SK-N-SH (cell line): ENCODE measurements around the gene CDK18. TPM values are rescaled to one million over a fixed set of nuclear protein-coding genes. Genes with fewer than 3 reads are reported as not detected.
A peak's percentile ranks its signal among the peaks of the same experiment; 100 is the strongest.

Source experiments
- CTCF ChIA-PET: fragments of 300-600, 350-600 bp; formaldehyde crosslinking; extraction: SDS; loops from one replicate; lab custom pipeline; 2021; lab: Yijun Ruan, JAX
- POLR2A ChIA-PET: fragments of 350-600 bp; sonication (Branson Sonifier 250); formaldehyde crosslinking; extraction: SDS; loops from one replicate; lab custom pipeline; 2020; ENCODE audit warnings: antibody characterized with exemption, inconsistent platforms; lab: Yijun Ruan, JAX
- DNase-seq: peaks from one replicate; pipeline ENCODE4 v3.0.0; 2012
- H2AFZ ChIP-seq: fragments of 200-600 bp; sonication (generic); 2 replicates; pipeline ENCODE4 v1.8.1; 2016; ENCODE audit warnings: antibody characterized with exemption, mild to moderate bottlenecking, low read depth
- H3F3A ChIP-seq: fragments of 200-600 bp; sonication (generic); replicated peaks from 2 replicates; pipeline ENCODE3; 2016; ENCODE audit warnings: antibody characterized with exemption, mild to moderate bottlenecking; ENCODE audit not compliant: insufficient read depth
- H3K27ac ChIP-seq, 2 experiments: fragments of 200-500 bp in 1 of 2; fragments of 200-600 bp in 1 of 2; sonication (Bioruptor generic) in 1 of 2; sonication (generic), shearing (Covaris generic) in 1 of 2; 2 replicates each; pipeline versions ENCODE4 v1.5.1 to v1.6.1; 2014 to 2016; ENCODE audit warnings: low read depth in 2 of 2, inconsistent platforms in 1 of 2, low read length in 1 of 2, mild to moderate bottlenecking in 1 of 2, mixed read lengths in 1 of 2
- H3K27me3 ChIP-seq: fragments of 200-600 bp; sonication (generic), shearing (Covaris generic); 2 replicates; pipeline ENCODE4 v1.6.1; 2016; ENCODE audit warnings: mixed run types; ENCODE audit not compliant: insufficient read depth
- H3K36me3 ChIP-seq, 2 experiments: fragments of 200-500 bp in 1 of 2; fragments of 200-600 bp in 1 of 2; sonication (Bioruptor generic) in 1 of 2; sonication (generic) in 1 of 2; replicated peaks in 1 of 2; 2 replicates each; pipeline versions ENCODE3 to v1.5.1; 2014 to 2016; ENCODE audit warnings: low read length in 1 of 2, mild to moderate bottlenecking in 1 of 2; ENCODE audit not compliant: insufficient read depth in 2 of 2, control insufficient read depth in 1 of 2
- H3K4me1 ChIP-seq, 2 experiments: fragments of 200-500 bp in 1 of 2; fragments of 200-600 bp in 1 of 2; sonication (Bioruptor generic) in 1 of 2; sonication (generic), shearing (Covaris generic) in 1 of 2; 2 replicates each; pipeline versions ENCODE4 v1.5.1 to v1.6.1; 2014 to 2016; ENCODE audit warnings: low read depth in 1 of 2, low read length in 1 of 2, mixed run types in 1 of 2; ENCODE audit not compliant: insufficient read depth in 2 of 2, control insufficient read depth in 1 of 2
- H3K4me2 ChIP-seq: fragments of 200-600 bp; sonication (generic), shearing (Covaris generic); 2 replicates; pipeline ENCODE4 v1.6.1; 2017; ENCODE audit warnings: mixed run types
- H3K4me3 ChIP-seq, 2 experiments: fragments of 200-500 bp in 1 of 2; fragments of 200-600 bp in 1 of 2; sonication (Bioruptor generic) in 1 of 2; sonication (generic), shearing (Covaris generic) in 1 of 2; 2 replicates each; pipeline versions ENCODE4 v1.5.1 to v1.8.1; 2014 to 2016; ENCODE audit warnings: low read depth in 2 of 2, inconsistent platforms in 1 of 2, low read length in 1 of 2, mild to moderate bottlenecking in 1 of 2, mixed read lengths in 1 of 2, moderate library complexity in 1 of 2
- H3K79me2 ChIP-seq: fragments of 200-600 bp; sonication (generic); 2 replicates; pipeline ENCODE4 v1.8.1; 2017; ENCODE audit warnings: mild to moderate bottlenecking; ENCODE audit not compliant: insufficient read depth
- H3K9ac ChIP-seq: fragments of 200-600 bp; sonication (generic); 2 replicates; pipeline ENCODE4 v1.6.1; 2017; ENCODE audit warnings: mixed run types
- H3K9me2 ChIP-seq: fragments of 200-600 bp; sonication (generic); 2 replicates; pipeline ENCODE4 v1.6.1; 2017; ENCODE audit warnings: mixed run types
- H3K9me3 ChIP-seq: fragments of 200-600 bp; sonication (generic); 2 replicates; pipeline ENCODE4 v1.6.1; 2017; ENCODE audit warnings: mixed run types, mild to moderate bottlenecking, moderate library complexity
- H4K20me1 ChIP-seq: fragments of 200-600 bp; sonication (generic); 2 replicates; pipeline ENCODE4 v1.6.1; 2017; ENCODE audit warnings: mild to moderate bottlenecking, mixed run types; ENCODE audit not compliant: insufficient read depth
- CHD2 ChIP-seq: fragments of 150-350 bp; IDR thresholded peaks from 2 replicates; pipeline ENCODE4 v1.6.1; 2018; ENCODE audit warnings: low read length; ENCODE audit not compliant: partially characterized antibody
- EP300 ChIP-seq, 2 experiments: IDR thresholded peaks; 2 replicates each; pipeline versions ENCODE4 v1.4.0 to v1.6.1; 2012; ENCODE audit warnings: borderline replicate concordance in 1 of 2, low read depth in 1 of 2, low read length in 1 of 2
- EZH2phosphoT487 ChIP-seq: fragments of 200-600 bp; sonication (generic); IDR thresholded peaks from 2 replicates; pipeline ENCODE4 v1.6.1; 2017; ENCODE audit warnings: low read depth, mixed run types, mild to moderate bottlenecking, antibody characterized with exemption, moderate library complexity, borderline replicate concordance
- FOSL2 ChIP-seq: IDR thresholded peaks from 2 replicates; pipeline ENCODE4 v1.4.0; 2012; ENCODE audit warnings: low read depth, mild to moderate bottlenecking, moderate library complexity, borderline replicate concordance
- FOXJ3 ChIP-seq: sonication (generic); formaldehyde crosslinking; IDR thresholded peaks from 2 replicates; pipeline ENCODE4 v1.5.1; 2020; ENCODE audit warnings: mild to moderate bottlenecking, missing genetic modification reagents
- GABPA ChIP-seq: IDR thresholded peaks from 2 replicates; pipeline ENCODE4 v1.4.0; 2012; ENCODE audit warnings: low read depth, mild to moderate bottlenecking
- MAX ChIP-seq: IDR thresholded peaks from 2 replicates; pipeline ENCODE4 v1.4.0; 2012; ENCODE audit warnings: low read depth
- POLR2AphosphoS5 ChIP-seq: IDR thresholded peaks from 2 replicates; pipeline ENCODE4 v1.6.1; 2012; ENCODE audit warnings: low read depth, low read length
- REST ChIP-seq: IDR thresholded peaks from 2 replicates; pipeline ENCODE4 v1.6.1; 2012; ENCODE audit warnings: mild to moderate bottlenecking, low read depth, low read length, moderate library complexity
- RFX5 ChIP-seq: IDR thresholded peaks from 2 replicates; pipeline ENCODE4 v1.6.1; 2012; ENCODE audit warnings: mild to moderate bottlenecking, improper control_type of control experiment, low read length
- SIN3A ChIP-seq: IDR thresholded peaks from 2 replicates; pipeline ENCODE4 v1.6.1; 2012; ENCODE audit warnings: low read depth, mild to moderate bottlenecking, low read length, moderate library complexity, borderline replicate concordance
- SMC3 ChIP-seq: IDR thresholded peaks from 2 replicates; pipeline ENCODE4 v1.6.1; 2012; ENCODE audit warnings: low read depth, low read length, improper control_type of control experiment
- TEAD4 ChIP-seq: IDR thresholded peaks from 2 replicates; pipeline ENCODE4 v1.4.0; 2012; ENCODE audit warnings: mild to moderate bottlenecking, borderline replicate concordance; ENCODE audit not compliant: insufficient read depth
- USF1 ChIP-seq: IDR thresholded peaks from 2 replicates; pipeline ENCODE4 v1.4.0; 2012; ENCODE audit warnings: low read depth, borderline replicate concordance
- WGBS: methylation state at CpG from one replicate; pipeline ENCODE4 v1.1.6; 2017; ENCODE audit warnings: low lambda C conversion rate; 5-methylcytosine and 5-hydroxymethylcytosine counted together
- polyA plus RNA-seq, 3 experiments: library from polyadenylated mRNA; depleted of rRNA; stranded (reverse); fragments of >200 nt; gene quantifications; 2 replicates each; pipeline ENCODE4 v1.2.3, GENCODE V29; 2012
- TF ChIP-seq, protein P1 (sequence below): IDR thresholded peaks from 2 replicates; pipeline ENCODE4; 2012
- TF ChIP-seq, protein P2 (sequence below): fragments of 150-350 bp; IDR thresholded peaks from 2 replicates; pipeline ENCODE4 v1.6.1; 2017; ENCODE audit warnings: antibody characterized with exemption, low read length, low read depth, borderline replicate concordance

Gene CDK18
- polyA plus RNA-seq, 1 of the 3 experiments (the other 2 are of a cell fraction) = 2.5 TPM

DNA sequence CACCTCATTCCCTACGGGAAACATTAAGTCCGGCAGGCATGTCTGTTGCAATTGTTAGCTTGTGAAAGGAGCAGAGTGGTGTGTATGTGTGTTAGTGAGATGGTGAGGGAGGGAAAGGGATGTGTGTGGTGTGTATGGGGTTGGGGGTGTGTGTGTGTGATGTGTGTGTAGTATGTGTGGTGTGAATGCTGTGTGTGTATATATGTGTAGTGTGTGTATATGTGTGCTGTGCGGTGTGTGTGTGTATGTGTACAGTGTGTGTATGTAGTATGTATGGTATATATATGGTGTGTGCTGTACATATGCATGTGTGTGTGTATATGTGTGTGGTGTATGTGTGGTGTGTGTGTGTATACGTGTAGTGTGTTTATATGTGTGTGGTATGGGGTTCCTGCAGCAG is 27.8 kb upstream of the CDK18 start (continued):
- TF ChIP-seq REST = no peak
- no peak for TF ChIP-seq POLR2AphosphoS5
- TF ChIP-seq CHD2 = no peak
- TF ChIP-seq GABPA = no peak
- no peak for TF ChIP-seq FOSL2
- TF ChIP-seq, protein P1, sequence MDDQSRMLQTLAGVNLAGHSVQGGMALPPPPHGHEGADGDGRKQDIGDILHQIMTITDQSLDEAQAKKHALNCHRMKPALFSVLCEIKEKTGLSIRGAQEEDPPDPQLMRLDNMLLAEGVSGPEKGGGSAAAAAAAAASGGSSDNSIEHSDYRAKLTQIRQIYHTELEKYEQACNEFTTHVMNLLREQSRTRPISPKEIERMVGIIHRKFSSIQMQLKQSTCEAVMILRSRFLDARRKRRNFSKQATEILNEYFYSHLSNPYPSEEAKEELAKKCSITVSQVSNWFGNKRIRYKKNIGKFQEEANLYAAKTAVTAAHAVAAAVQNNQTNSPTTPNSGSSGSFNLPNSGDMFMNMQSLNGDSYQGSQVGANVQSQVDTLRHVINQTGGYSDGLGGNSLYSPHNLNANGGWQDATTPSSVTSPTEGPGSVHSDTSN = no peak
- TF ChIP-seq, protein P2, sequence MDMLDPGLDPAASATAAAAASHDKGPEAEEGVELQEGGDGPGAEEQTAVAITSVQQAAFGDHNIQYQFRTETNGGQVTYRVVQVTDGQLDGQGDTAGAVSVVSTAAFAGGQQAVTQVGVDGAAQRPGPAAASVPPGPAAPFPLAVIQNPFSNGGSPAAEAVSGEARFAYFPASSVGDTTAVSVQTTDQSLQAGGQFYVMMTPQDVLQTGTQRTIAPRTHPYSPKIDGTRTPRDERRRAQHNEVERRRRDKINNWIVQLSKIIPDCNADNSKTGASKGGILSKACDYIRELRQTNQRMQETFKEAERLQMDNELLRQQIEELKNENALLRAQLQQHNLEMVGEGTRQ = no peak
- no peak for TF ChIP-seq RFX5
- TF ChIP-seq EP300 (IDR thresholded peaks at IDR 0.05; ENCODE audit: borderline replicate concordance in 1 of 2, low read depth in 1 of 2, low read length in 1 of 2) = no peak

- Histone ChIP-seq H4K20me1 (no peaks in the 10 kb centered on the region), H3K4me3 (no peak overlapping the region), H3K4me2 (peak overlapping the region; percentile 30; the same call in 1 of the 2 replicates), H3K79me2 (no peaks in the 10 kb centered on the region), H2AFZ (no peak overlapping the region), H3K9me2 (no peaks in the 10 kb centered on the region), H3K4me1 (peaks cover 5 to 9% of the 10 kb centered on the region in 2 experiments; a peak in 2 of 4 replicates), H3K9me3 (no peaks in the 10 kb centered on the region), H3K27ac (no peak overlapping the region), H3K9ac (no peak overlapping the region), H3K27me3 (peaks cover 8% of the 10 kb centered on the region; the same call in 1 of the 2 replicates), H3K36me3 (no peaks in the 10 kb centered on the region), H3F3A (no peaks in the 10 kb centered on the region)
- ChIA-PET CTCF (interaction anchor here (2.4 to 45.6 kb wide), 5 partner anchors 8 to 123 kb away, joined by 7 to 1333 read pairs (median 28); no protein-coding TSS in a partner anchor), POLR2A (no interaction called here)
- WGBS = 100% methylated on average over 2 of the region's 6 CpGs
- DNase-seq = peak; percentile 46
- TF ChIP-seq TEAD4 = no peak
- TF ChIP-seq, protein P1 = no peak
- TF ChIP-seq SMC3 = no peak
- no peak for TF ChIP-seq FOXJ3 (CRISPR knock-in tag)
- TF ChIP-seq EZH2phosphoT487 = no peak
- TF ChIP-seq SIN3A = no peak
- no peak for TF ChIP-seq MAX
- TF ChIP-seq USF1 = no peak
- TF ChIP-seq, protein P2 = no peak
- TF ChIP-seq GABPA = no peak
Observed at GRCh38 chr1:205477121-205477758, 27.2 kb upstream of the CDK18 start.
